GM12874 (cell line): Measurements from ENCODE around the gene SYT15.

Experiments used
- CTCF ChIP-seq: IDR thresholded peaks from 2 replicates; pipeline ENCODE4 v1.5.1; 2011; ENCODE audit warnings: low read depth, mild to moderate bottlenecking, control low read depth, low read length, moderate library complexity; ENCODE audit not compliant: insufficient read depth

Gene SYT15

GRCh38 chr10:46558392-46559185, 20.3 kb upstream of the SYT15 start:
- TF ChIP-seq CTCF, result no peak

- TF ChIP-seq CTCF, result no peak
Measured at GRCh38 chr10:46559231-46559671, 19.7 kb upstream of the SYT15 start.

- no peak for TF ChIP-seq CTCF
Measured at GRCh38 chr10:46560381-46560780, 18.5 kb upstream of the SYT15 start.

- no peak for TF ChIP-seq CTCF
Measured at GRCh38 chr10:46560952-46561351, 18.0 kb upstream of the SYT15 start.

- TF ChIP-seq CTCF, result peak; percentile 50
Measured at GRCh38 chr10:46565591-46566332, 13.2 kb upstream of the SYT15 start.
